Stimulated activated CD8-positive, alpha-beta memory T cell treated with anti-CD3 and anti-CD28 coated beads, Interleukin-12 subunit alpha, Interleukin-12 subunit beta, amount 100 ng/mL, for 1 hour (primary cell): Measurements from ENCODE around the gene IRF2BP2.

ENCODE experiments used
- DNase-seq: peaks from one replicate; pipeline ENCODE4 v3.0.0-alpha.2; 2020; ENCODE audit warnings: low read depth

The IRF2BP2 gene

GRCh38 chr1:234582681-234583301 is 27.2 kb downstream of the IRF2BP2 start:
- DNase-seq, result no peak

DNA sequence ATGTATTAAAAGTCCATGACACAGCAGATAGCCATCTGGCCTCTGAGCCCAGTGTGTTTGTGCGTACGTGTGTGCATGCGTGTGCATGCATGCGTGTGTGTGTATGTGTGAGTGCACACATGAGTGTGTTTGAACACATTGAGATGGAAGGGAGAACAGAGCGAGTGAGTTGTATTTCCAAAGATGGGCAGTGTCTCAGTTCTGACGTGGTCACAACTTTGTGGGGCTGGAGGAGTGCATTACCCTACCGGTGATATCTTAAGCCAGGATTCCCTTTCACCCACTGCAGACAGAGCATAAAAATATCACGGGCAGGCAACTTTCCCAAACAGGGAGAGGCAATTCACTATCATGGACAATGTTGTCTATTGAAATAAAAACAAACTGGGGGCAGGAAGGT is 27.8 kb downstream of the IRF2BP2 start:
- DNase-seq, result no peak

DNA sequence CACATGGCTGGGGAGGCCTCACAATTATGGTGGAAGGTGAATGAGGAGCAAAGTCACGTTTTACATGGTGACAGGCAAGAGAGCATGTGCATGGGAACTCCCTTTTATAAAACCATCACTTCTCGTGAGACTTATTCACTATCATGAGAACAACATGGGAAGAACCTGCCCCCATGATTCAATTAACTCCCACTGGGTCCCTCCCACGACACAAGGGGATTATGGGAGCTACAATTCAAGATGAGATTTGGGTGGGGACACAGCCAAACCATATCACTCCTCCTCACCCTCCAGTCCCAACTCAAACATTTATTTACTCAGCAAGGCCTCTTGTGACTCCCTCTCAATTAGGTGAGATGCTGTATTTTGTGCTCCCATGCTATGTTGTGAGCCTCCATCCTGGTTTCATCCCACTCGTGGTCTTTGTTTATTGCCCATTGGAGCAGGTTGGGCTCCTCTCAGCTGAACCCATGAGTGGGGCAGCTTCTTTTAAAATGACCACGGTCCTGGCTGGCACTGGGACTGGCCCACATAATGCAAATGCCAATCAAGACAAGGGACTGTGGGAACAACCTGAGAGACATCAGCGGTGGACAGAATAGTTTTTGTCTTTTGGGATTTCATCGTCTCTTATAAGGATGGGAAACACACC is 28.8 kb downstream of the IRF2BP2 start:
- no peak for DNase-seq

GRCh38 chr1:234579967-234580366 is 30.0 kb downstream of the IRF2BP2 start:
- DNase-seq, result no peak

- DNase-seq, result no peak
Measured at GRCh38 chr1:234578735-234579134, 31.2 kb downstream of the IRF2BP2 start.

GRCh38 chr1:234578087-234578486 is 31.9 kb downstream of the IRF2BP2 start:
- no peak for DNase-seq

- no peak for DNase-seq
Measured at GRCh38 chr1:234573711-234574299, 36.2 kb downstream of the IRF2BP2 start.

- DNase-seq, result no peak
Measured at GRCh38 chr1:234572966-234573365, 37.0 kb downstream of the IRF2BP2 start.

DNA sequence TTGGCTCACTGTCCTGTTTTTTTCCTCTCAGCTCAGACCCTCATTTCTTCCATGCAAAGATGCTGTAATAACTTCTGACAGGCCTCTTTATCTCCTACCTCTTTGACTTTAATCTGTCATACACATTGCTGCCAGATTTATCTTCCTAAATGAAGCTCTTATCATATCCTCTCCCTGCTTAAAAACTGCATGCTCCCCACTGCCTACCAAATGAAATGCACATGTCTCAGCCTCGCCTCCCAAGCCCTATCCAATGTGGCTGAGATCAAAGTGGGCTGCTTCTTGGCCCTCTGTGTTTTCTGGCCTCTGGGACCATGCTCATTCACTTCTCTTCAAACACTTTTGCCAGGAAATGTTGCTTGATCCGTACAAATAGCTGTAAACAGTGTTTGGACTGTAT is 38.3 kb downstream of the IRF2BP2 start:
- DNase-seq, result no peak

DNA sequence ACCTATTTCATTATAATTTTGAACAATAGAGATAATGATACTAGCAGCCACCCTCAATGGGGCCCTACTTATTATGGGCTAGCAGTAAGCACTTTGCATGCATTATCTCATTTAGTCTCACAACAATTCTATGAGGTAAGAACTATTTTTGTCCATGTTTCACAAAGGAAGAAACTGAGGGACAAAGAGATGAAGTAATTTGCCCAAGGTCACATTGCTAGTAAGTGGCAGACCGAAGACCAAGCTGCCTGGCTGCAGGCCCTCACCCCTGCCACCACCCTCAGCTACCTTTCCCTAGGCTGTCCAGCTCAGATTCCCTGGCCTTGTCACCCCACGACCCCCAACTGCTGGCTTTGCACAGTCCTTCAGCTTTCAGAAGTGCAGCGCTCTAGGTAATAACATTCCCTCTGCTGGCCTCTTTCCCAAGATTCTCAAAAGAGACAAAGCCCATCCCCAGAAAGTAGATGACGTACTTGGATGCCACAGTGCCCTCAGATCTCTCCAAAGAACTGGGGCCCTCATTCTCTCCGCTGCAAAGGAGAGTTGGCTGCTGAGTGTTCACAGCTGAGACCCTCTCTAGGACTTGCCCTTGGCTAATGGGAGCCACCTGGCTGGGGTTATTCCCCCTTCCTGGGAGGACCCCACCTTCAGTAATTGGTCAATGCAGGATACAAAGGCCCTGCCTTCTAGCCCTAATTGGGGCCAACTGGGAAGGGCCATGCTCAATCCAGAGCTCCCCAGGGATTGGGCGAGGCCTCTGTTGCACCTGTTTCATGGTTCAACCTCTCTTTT is 39.5 kb downstream of the IRF2BP2 start:
- DNase-seq, result no peak

- no peak for DNase-seq
Measured at GRCh38 chr1:234568345-234568744, 41.6 kb downstream of the IRF2BP2 start.

DNA sequence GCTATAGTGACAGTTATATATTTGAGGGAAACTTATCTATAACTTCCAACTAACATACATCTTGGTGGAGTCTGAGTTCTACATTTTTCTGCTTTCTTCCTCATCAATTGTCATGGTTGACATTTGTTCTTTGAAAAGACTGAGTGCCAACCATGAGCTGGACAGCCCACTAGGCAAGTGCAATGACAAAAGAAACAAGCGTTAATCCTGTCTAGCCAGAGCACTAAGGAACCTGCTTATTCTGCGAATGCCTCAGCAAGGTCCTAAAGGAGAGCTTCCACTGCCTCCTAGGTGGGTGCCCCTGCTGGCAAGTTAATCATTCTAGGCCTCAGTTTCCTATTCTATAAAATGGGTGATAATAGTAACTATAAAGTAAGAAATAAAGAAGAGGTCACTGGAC is 44.8 kb downstream of the IRF2BP2 start:
- no peak for DNase-seq

DNA sequence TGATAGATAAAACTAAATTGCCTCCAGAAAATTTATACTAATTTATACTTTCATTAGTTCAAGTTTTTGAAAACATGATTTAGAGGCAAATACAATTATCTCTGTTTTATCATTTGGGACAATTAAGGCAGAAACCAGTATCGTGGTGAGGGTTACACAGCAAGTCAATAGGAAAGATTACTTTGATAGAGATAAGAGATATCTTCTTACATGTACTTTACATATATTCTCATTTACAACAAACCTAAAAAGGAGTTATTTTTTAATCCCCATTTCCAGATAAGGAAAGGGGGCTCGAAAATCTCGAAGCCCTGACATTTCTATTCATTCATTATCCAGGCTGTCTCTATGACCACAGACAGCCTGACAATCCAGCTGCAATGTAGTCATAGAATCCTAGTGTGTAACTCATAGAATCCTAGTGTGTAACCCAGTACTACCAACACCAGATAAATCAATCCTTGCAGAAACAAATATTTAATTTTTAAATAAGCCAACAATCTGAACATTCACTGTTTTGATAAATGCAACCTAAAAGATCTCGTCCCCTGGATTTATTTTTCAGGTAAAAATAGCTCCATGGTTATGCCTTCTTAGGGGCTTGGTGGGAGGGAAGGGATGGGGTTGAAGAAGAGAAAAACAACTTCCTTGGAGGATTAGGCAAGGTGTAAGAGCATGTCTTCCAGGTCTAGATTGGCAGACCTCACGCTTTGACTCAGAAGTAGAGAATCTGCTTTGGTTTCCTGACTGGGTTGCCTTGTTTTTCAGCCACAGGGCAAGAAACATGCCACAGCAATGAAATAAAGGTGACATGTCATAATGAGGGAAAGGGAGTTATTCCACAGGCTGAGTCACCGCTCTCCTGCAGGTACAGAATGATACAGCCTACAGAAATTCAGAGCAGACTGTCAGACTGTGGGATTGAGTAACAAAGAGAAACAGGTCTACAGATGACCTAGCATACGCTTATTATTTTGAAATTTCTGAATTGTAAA is 45.6 kb downstream of the IRF2BP2 start:
- DNase-seq, result no peak

- no peak for DNase-seq
Measured at GRCh38 chr1:234562334-234562733, 47.6 kb downstream of the IRF2BP2 start.

DNA sequence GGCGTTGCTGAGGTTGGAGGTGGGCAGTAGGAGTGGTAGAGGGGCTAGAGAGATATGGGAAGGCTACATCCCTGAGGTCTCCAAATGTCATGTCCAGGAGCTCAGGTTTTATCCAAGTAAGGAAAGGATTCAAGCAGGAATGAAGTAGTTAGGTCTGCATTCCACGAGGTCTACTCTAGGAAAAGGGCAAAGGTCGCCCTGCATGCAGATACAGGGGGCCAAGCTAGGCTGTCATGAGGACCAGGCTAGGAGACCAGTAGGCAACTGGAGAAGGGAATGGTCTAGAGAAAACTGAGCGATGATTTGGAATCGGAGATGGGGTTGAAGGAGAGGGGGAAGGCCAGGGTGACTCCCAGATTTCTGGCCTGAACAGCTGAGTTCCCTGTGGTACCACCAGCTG is 48.7 kb downstream of the IRF2BP2 start:
- no peak for DNase-seq

- no peak for DNase-seq
Measured at GRCh38 chr1:234559902-234560676, 49.9 kb downstream of the IRF2BP2 start.

- DNase-seq, result no peak
Measured at GRCh38 chr1:234559152-234559901, 50.7 kb downstream of the IRF2BP2 start.

DNA sequence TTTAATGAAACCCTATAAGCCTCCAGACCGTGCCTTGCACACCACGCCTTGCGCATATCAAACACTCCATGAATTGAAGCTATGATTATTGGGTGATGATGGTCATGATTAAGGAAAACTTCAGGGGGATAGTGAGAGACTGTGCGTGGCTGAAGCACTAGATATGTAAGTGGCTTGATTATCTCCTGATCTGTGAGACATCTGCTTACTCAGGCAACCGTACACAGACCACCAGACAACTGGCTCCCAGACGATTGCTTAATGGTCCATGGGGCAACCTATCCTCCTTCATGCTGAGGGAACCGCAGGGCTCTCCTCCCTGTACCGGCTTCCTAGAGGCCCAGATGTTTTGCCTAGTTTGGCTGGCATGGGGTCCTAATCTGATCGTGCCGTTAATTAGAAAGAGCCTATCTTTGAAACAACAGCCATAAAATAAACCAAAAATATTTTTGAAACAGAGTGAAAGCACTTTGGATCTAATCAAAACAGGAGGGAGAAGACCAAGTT is 51.6 kb downstream of the IRF2BP2 start:
- no peak for DNase-seq

GRCh38 chr1:234556245-234556943 is 53.6 kb downstream of the IRF2BP2 start:
- DNase-seq, result no peak
